GM18526 (cell line): ENCODE results near the gene BTBD9.

ENCODE experiments used
- POLR2A ChIP-seq: IDR thresholded peaks from 3 replicates; pipeline ENCODE4 v1.6.1; 2011; ENCODE audit not compliant: insufficient read length; ENCODE audit errors: extremely low read depth

Gene BTBD9

DNA sequence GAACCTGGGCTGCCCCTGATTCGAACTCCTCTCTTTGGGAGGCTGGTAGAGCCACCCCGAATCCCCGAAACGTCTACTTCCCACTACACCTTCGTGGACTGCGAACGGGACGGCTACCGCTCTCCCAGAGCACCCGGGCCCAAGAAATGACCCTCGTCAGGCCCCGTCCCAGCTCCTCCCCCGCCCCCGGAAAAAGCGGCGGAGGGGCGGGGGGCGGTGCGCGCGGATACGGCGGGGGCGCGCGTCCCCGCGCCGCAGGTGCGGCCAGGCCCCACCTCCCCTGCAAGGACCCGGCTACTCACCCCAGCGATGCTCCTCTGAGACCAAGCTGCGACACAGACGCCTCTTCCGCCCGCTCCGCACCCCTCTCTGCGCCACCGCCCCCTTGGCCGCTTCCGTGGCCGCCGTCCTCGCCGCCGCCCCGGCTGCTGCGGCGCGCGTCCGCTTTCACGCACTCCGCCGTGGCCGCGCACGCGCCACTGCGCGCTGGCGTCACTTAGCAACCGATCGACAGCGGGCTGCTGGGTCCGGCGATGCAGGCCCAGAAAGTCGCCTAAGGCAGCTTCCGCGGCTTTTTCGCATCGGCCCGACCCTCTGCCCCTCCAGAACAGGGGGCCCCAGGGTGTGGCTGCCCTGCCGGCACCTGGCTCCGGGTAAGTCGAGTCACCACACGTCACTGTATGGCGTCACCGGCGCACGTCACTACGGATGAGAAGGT, at the start of gene BTBD9:
BTBD9 (minus strand) TSS at position 432 of the 718 bp plus-strand sequence.
- TF ChIP-seq POLR2A, result peak; percentile 51

DNA sequence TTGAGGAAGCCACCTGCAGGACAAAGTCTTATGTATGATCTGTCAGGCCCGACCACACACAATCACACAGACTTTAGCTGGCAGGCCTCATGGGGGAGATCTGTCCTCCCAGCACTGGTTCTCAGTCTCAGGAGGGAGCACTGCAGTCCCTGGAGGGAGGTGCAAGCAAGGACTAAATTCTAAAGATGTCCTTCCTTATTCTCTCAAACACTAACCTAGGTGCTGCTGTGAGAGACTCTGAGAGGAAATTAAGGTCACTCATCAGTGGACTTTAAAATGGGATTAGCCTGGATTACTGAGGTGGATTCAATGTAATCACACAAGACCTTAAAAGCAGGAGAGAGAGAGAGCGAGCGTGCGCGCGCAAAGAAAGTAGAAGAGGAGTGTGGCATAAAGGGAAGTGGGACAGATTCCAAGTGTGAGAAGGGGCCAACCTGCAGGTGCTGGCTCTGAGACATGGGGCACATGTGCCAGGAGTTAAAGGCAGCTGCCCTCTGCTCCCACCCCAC, 48.9 kb upstream of the BTBD9 start:
- no peak for TF ChIP-seq POLR2A

GRCh38 chr6:38687549-38687948, 47.8 kb upstream of the BTBD9 start:
- no peak for TF ChIP-seq POLR2A

GRCh38 chr6:38687043-38687353, 47.3 kb upstream of the BTBD9 start:
- TF ChIP-seq POLR2A, result no peak

GRCh38 chr6:38686270-38687042, 46.7 kb upstream of the BTBD9 start:
- no peak for TF ChIP-seq POLR2A

- no peak for TF ChIP-seq POLR2A
These were observed 45.2 kb upstream of the BTBD9 start for GRCh38 chr6:38684904-38685303.

DNA sequence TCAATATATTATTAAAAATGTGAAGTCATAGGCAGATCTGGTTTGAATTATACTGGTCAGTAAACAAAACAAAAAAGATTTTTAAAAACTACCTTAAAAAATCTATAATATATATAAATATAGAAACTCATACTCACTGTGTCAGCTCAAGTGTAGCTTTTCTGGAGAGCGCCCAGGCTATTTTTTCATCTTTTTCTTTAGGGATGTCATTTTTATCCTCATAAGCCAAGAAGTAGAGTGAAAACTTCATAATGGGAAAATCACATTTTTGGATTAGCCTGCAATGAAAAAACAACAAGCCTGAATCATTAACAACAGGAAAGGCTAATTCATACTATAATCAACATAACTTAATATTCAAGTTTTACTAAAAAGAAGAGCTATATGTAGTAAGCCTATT, 44.5 kb upstream of the BTBD9 start:
- no peak for TF ChIP-seq POLR2A

DNA sequence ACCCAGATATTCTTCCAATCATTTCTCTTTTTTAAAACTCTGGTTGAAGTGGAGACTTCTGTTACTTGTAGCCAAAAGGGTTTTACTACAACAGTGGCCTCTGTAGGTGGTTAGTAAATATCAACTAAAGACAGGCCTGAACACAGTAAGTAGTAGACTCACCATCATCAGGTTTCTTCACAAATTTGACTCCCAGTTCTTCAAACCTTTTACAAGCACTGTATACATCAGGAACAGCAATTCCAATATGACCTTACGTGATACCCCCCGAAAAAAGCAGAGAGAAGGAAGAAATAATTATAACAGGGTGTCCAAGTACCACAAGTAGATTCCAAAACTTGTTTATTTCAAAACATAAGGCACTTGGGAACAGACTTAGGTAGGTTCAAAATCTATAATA, 42.1 kb upstream of the BTBD9 start:
- no peak for TF ChIP-seq POLR2A

DNA sequence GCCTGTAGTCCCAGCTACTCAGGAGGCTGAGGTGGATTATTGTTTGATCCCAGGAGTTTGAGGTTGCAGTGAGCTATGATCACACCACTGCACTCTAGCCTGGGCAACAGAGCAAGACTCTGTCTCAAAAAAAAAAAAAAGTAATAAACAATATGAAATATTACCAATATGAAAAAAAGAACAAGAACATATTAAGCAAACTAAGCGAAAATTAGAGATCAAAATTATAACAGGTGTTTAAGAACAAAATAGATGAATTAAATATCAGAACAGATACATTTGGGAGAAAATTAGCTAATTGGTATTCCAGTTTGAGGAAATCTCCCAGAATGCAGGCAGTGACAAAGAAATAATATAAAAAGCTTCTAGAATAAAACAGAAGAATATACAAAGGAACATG, 39.9 kb upstream of the BTBD9 start:
- no peak for TF ChIP-seq POLR2A

DNA sequence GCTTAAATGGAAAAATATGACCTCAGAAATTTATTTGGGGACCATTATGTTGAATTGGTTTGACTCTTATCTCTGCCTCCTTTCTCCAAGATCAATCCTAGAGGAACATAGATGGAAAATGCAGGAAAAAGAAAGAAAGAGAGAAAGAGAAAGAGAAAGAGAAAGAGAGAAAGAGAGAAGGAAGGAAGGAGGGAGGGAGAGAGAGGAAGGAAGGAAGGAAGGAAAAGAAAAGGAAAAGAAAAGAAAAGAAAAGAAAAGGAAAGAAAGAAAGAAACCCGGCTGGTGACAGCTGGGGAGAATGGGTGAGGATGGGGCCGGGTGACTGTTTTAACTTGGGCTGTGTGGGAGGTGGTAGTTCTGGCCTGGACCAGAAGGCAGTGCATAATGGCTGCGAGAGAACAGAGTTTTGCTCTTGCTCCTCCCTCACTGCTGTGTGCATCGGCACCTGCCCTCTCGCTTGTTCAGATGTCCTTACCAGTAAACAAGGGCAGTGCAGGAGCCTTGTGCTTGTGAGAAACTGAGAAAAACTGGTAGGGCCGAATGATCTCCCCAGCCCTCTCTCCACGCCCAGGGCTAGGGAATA, 38.5 kb upstream of the BTBD9 start:
- TF ChIP-seq POLR2A, result no peak

- no peak for TF ChIP-seq POLR2A
These were observed 37.3 kb upstream of the BTBD9 start for GRCh38 chr6:38676974-38677544.

DNA sequence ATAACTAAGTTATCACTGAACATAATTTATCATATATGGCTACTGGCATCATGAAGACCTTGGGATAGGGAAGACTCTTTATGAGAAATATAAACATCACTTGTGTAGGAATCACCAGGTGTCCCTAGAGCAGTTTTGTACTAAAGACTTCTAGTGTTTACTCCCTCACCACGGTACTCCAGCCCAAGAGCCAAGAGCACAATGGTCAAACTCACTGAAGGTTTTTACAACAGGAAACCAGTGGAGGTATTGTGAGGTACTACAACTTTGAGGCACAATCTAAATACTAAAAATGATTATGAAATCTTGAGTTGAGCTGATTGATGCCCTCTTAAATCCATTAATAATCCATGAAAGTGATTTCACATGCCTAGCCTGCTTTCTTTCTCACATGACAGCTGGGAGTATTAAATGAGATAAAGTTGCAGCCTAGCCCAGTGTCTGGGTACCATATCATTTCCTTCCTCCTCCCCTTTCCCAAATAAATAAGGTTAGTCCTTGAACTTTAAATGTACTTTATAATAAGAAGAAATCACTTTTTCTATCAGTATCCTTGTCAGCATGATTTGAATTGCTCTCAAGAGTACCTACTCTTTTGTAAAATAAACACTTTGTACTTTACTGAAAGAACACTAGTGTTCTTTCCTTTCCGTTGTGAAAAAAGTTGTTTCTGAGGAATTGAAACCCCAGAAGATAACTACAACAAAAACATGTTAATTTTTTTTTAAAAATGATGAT, 36.7 kb upstream of the BTBD9 start:
- no peak for TF ChIP-seq POLR2A

DNA sequence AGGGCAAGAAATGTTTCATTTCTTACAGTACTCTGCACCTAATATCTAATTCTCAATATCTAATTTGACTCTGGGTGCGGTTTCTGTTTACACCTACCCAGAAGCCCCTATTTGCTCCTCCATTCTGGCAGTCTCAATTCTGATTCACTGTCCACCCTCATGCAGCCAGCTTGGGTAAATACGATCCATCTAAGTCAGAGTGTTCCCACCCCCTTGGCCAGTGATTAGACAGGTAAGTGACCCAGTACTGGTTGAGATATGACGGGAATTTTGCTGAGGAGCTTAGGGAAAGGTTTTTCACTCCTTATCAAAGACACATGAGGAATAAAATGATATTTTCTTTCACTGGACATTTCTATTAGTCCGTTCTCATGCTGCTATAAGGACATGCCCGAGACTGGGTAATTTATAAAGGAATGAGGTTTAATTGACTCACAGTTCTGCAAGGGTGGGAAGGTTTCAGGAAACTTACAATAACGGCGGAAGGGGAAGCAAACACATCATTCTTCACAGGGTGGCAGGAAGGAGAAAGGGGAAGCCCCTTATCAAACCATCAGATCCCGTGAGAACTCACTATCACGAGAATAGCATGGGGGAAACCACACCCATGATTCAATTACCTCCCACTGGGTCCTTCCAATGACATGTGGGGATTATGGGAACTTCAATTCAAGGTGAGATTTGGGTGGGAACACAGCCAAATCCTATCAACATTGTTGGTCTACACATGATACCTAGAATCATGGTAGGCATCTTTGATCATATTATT, 33.9 kb upstream of the BTBD9 start:
- TF ChIP-seq POLR2A, result no peak

DNA sequence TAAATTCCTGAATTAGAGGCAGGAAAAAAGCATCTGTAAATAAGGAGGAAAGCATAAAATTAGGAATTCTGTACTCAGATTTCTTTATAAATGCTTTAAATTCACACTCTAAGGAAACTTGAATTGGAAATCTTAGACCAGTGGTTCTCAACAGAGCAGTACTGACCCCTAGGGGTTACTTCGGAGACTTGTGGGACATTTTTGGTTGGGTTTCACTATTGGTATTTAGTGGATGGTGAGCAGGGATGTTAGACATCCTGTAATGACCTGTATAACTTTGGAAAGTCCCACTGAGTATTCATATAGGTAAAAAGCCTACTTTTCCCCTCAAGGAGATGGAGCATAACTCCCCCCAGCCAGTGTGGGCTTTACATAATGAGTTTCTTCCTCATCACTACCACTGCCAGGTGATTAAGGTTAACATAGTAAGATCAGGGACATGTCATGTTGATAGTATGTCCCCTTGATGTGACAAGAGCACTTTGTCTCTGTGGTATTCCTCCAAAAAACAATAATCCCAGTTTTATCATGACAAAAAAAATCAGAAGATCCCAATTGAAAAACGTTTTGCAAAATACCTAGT, 32.2 kb upstream of the BTBD9 start:
- TF ChIP-seq POLR2A, result no peak

DNA sequence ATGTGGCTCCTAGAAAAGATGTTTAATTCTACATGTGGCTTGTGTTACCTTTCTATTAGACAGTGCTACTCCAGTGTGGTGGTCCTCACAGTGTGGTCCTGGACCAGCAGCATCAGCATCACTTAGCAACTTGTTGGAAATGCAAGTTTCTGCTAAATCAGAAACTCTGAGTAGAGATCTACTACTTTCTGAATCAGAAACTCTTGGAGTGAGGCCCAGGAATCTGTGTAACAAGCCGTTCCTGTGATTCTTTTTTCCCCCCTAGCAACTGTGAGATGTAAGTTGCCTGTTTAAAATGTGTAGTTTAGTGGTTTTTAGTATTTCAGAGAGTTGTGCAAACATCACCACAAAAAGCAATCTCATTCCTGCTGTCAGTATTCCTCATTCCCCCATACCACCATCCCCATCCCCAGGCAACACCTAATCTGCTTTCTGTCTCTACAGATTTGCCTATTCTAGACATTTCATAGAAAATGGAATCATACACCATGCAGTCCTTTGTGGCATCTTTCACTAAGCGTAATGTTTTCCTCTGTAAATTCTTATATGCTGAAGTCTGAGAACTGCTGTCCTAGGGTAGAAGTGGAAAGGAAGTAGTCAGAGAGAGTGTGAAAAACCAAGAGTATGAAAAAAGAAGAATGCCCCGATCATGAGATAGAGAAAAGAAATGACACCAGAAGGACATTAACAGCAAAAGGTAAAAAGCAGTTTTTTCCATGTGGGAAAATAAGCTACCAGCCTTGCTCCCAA, 18.9 kb upstream of the BTBD9 start:
- TF ChIP-seq POLR2A, result no peak
